ENCODE results near the gene TCF7L2. TPM values are rescaled to one million over a fixed set of nuclear protein-coding genes. Genes with fewer than 3 reads are reported as not detected.
A peak's percentile ranks its signal among the peaks of the same experiment; 100 is the strongest.

TCF7L2 gene
- total RNA-seq, 1 donor from 2014 or later = 1.3 TPM

DNA sequence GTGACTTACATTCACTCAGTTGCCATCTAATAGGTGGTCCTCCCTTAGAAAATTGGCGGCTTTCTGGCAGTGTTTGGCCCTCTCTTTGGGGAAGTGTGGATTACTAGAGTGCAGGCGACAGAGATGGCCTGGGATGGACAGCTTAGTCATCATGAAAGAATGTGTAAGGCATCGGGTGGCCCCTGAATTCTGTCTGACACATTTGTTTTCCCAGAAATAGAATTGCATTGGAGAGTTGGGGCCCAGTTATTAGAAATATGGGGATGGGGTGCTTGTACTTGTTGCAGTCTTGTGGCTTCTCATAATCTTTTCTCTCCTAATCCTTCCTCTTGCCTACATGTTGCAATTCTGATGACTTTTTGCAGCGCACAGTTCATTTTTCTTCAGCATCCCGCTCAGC lies 13.8 kb downstream of the TCF7L2 start:
- peak; percentile 33 to 52 for DNase-seq (ENCODE audit: low read depth in 2 of 2)

DNA sequence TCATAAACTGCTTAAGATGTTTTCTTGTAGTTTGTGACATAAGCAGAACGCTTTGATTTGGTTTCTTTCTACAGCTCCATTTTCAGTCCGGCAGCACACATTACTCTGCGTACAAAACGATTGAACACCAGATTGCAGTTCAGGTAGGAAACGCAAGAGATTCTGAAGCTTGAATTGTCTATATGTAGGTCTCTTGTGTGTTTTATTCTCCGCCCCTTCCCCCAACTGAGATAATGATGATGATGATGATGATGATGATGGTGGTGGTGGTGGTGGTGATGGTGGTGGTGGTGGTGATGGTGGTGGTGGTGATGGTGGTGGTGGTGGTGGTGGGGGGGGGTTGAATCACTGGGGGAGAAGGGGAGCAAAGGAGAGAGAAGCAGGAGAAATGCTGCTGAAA lies 14.4 kb downstream of the TCF7L2 start:
- no peak for DNase-seq (ENCODE audit: low read depth in 2 of 2)

DNA sequence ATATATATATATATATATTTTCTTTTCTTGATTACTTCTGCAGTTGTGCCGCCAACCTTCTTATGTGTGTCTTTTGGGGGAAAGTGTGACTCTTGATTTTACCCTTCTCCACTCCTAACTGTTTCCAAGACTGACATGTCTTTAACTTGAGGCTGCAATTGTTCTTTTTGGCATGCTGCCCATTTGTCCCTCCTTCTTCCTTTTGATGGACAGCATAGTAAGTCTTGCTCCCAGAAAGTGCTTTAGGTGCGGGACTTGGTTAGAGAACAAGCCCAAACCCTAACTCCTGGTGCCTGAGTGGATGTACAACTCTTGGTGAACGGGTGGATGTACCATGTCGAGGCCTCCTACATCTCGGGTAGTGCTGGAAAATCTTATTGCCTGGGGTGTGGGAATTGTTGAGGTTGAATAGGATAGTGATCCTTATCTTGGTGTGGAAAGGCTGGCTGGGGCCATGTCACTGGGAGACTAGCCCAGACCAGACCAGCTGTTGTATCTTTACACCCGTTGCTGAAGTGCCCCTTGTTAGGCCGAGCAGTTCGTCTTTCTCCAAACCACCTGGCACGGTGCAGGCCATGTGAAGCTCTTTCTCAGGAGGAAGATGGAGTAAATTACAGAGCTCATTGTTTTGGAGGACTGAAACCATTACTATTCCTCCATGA lies 16.3 kb downstream of the TCF7L2 start:
- DNase-seq (ENCODE audit: low read depth in 2 of 2) = no peak

DNA sequence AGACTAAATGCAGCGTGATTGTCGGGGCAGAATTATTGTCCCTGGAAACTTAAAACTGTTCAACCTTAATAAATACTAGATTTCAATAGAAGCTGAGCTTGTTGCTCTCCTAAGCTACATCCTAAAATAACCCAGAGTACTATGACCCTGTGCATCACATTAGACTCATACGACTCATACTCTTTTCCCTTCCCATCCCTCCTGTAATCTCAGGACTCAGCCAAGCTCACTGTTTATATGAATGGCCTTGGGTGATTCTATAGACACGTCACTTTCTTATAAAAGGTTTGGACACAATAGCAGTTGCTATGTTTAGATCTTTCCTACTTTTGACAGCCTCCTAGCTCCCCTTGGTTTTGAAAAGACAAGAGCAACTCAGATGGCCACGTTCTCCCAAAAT lies 17.2 kb downstream of the TCF7L2 start:
- DNase-seq (ENCODE audit: low read depth in 2 of 2) = no peak

DNA sequence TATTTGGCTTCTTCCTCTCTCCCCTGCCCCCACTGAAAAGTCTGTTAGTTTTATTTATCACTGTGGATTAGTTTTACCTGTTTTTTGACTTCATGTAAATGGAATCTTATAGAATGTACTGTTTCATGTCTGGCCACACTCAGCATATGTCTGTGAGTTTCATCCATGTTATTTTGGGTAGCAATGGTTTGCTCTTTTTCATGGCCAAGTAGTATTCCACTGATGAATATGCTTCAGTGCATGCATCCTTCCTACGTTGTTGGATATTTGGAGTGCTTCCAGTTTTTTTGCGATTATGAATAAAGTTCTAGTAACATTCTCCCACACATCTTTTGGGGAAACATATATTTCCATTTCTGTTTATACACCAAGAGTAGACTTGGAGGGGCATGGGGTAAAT lies 19.1 kb downstream of the TCF7L2 start:
- DNase-seq (ENCODE audit: low read depth in 2 of 2) = no peak

DNA sequence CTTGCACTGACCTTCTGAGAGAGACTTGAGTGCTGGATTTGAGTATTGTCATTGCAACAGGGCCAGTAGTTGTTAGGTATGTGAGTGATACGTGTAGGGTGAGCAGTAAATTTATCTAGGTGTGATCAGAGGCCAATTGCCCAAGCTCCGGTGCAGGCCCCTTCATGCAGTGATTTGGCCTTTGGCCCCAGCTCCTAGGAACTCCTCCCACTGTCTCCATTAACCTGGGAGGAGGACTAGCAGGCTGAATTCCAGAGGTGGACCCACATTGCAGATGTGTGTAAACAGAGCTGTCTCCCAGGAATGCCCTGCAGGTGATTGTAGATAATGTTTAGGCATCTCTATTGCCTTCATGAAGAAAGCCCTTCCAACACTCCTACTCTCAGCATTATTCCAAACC lies 19.5 kb downstream of the TCF7L2 start:
- no peak for DNase-seq (ENCODE audit: low read depth in 2 of 2)

DNA sequence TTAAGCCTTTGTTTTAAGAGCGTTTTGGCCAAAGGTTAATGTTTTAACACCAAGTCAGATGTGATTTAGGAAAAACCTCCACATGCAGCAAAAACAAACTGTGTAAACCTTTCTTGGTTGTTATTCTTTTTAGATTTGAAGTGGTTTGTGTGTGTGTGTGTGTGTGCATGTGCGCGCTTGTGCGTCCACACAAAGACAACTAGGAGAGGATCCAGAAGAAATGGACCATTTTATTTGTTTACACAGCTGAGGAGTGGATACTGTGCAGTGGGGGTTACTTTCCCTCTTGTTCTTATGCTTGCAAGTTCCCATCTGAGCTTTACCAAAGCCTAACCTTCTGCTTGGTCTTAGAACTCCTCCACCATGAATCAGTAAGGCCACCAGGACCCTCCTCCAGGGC lies 20.0 kb downstream of the TCF7L2 start:
- DNase-seq (ENCODE audit: low read depth in 2 of 2) = no peak

DNA sequence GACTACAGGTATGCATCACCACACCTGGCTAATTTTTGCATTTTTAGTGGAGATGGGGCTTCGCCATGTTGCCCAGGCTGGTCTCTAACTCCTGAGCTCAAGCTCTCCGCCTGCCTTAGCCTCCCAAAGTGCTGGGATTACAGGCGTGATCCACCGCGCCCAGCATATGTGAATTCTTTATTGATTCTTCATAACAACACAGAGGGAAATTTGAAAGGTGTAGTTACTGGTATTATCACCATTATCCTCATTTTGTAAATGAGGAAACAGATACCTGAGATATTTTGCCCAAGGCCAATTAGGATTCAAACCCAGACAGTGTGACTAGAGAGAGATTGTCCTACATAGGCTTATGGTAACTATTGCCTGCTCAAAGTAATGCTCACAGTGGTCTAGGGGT lies 22.6 kb downstream of the TCF7L2 start:
- DNase-seq (ENCODE audit: low read depth in 2 of 2) = no peak

DNA sequence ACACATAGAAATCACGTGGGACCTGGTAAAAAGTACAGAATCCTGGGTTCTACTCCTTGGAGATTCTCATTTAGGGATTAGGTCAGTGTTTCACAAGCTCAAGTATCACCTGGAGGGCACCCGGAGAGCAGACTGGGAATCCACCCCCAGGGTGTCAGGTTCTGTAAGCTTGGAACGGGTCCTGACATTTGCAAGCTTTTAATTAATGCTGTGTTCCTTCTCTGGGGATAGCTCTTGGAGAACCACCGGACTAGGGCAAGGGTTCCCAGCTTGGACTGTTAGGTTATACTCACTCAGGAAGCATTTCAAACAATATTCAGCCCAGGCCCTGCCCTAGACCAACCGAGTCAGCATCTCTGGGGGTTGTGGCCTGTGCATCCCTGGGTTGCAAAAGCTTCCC lies 23.0 kb downstream of the TCF7L2 start:
- no peak for DNase-seq (ENCODE audit: low read depth in 2 of 2)

DNA sequence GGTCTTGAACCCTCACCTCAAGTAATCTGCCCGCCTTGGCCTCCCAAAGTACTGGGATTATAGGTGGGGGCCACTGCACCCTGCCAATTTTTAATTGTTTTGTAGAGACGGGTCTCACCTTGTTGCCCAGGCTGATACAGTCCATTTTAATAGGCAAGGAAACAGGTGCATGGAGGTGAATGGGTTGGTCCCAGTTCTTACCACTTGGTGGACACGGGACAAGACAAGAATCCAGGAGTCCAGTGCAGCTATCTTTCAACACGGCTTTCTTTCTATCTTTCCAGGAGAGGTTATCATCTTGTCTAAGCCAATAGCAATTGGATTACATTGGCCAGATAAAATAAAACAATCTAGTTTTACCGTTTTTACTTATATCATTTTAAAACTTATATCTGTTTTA lies 23.8 kb downstream of the TCF7L2 start:
- DNase-seq (ENCODE audit: low read depth in 2 of 2) = no peak

DNA sequence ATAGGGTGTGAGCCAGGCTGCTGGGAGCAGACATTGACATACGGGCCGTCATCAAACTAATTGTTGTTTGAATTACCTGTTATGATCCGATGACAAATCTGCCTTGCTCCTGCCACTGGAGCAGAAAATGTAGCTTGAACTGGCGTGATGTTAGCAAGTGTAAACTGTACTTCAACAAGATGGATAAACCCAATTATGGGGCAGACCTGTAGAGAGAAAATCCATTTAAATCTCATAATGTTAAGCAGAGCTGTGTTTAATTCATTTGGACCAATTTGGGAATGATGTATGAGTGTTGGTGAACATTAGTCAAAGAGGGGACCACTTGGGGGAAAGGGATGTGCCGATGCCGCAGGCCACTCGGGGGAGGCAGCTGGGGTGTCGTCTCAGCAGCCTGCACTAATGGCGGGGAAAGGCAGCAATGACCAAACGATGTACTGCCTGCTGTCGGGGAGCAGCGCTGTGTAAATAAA lies 27.4 kb downstream of the TCF7L2 start:
- DNase-seq (ENCODE audit: low read depth in 2 of 2) = no peak

DNA sequence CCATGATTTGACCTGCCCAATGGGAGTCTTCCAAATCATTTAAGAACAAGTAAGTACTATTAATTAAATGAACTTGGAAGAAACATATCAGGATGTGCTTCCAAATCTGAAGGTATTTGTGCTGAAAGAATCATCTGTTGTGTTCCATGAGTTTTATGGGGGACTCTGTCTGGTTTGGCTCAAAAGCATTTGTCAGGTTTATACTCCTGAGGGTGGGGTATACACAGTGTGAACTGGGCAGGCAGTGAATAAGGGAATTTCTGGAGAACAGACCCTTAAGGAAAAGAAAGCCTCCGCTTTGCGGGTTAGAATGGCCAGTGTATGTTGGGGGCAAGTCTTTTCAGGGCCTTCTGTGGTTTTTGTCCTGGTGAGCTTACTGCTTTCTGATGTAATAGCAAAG lies 29.9 kb downstream of the TCF7L2 start:
- DNase-seq (ENCODE audit: low read depth in 2 of 2) = no peak

DNA sequence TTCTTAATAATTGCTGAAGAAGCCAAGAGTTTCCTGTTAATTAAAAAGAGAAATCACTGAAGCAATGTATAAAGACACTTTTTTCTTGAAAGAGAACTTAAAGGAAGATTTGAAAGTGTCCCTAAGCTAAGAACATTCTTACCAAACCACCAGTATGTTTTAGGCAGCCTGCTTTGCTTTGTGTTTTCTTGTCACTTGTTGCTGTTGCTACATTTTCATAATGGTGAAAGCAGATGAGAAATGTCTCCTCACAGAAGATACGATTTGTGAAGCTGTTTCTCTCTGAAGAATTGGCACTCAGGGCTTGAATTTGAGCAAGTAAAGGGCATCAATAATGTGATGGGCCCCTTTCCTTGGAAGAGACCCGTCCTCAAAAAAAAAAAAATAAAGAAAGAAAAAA lies 30.9 kb downstream of the TCF7L2 start:
- DNase-seq (ENCODE audit: low read depth in 2 of 2) = no peak

DNA sequence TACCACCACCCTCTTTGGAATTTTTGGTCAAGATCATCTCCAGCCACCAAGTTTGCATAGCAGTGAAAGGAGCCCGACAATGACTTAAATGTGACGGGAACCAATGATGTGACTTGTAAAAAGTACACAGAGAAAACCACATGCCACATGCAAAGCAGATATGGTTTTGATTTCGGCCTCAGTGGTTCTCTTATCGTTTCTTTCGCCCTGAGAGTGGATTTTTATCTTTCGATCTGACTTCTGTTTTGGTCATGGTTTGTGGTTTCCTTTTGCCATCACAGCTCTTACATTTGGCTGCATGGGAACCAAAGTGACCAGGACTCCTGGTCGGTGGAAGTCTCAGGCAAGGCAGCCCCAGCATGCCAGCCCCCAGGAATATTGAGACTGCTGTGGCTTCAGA lies 31.5 kb downstream of the TCF7L2 start:
- DNase-seq (ENCODE audit: low read depth in 2 of 2) = no peak

DNA sequence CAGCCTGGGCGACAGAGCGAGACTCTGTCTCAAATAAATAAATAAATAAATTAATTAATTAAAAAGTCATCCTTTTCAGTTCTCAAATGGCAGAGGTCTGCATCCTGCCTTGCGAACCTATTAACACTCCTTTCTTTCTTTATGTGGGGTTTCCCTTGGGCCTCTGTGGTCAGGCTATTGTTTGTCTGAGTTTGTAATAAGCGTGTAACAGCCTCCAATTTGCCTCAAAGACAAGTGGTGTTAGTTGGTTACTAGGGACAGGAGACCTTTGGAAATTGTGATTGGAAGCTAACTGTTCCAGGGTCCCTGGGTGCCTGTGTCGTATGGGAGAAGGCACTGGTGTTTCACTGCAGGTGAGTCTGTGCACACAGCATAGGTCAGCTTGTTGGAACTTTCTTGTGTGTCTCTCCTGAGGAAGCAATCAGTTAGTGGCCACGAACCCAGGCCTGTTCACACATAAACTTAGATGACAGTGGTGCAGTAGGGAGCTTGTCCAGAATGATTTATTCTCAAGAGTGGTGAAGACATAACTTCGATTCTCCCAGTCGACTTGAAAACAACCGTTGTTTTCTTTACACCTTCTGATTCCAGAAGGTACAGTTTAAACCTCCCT lies 33.5 kb downstream of the TCF7L2 start:
- no peak for DNase-seq (ENCODE audit: low read depth in 2 of 2)

DNA sequence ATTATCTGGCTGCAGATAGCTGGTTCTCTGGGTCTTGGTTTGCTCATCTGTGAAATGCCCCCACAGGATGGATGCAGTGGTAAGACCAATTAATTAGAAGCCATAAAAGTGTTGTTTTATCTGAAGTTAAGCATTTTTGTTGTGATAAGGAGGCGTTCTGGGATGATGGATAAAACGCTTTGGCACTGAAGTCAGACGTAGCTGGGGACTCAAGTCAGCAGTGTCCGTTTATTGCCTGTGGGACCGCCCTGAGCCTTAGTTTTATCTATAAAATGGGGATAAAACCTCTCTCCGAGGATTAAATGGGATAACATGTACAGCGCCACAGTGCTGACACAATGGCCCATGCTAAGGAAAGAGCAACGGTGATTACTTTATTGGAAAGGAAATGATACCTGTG lies 34.7 kb downstream of the TCF7L2 start:
- DNase-seq (ENCODE audit: low read depth in 2 of 2) = peak in 1 of 2 donors; percentile 15

DNA sequence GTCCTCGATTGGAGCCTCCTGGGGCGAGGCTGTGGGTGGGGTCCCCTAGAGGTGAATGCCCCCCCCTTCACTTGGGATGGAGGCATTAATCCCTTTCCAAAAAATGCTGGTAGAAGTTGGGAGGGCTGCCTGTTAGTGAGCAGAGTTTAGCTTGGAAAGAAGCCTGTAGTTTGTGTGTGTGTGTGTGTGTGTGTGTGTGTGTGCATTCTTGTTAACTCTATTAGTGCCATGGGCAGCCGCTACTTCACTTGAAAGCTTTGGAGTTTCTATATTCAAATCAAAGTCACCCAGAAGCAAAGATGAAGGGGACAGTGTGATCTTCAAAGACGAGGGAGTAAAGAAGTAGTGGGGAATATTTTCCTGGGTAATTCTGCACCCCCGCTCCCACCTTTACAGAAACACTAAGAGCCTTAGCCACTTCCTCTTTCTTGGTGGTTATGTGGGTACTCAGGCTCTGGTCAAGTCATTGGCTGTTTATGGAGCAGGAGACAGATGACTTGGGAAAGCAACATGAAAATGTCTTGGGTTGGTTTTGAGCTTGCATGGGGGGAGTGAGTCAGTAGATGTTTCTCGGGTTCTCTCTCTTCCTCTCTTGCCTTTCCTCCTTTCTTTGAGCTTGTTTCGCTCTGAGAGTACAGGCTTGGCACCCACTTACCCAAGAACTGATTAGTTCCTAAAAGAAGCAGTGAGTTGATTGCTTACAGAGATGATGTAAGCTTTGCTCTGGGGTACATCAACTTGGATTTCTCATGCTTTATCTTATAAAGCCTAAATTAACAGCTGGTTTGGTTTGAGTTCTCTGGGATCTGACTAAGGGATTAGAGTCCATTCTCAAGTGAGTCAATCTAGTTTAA lies 35.9 kb downstream of the TCF7L2 start:
- no peak for DNase-seq (ENCODE audit: low read depth in 2 of 2)

DNA sequence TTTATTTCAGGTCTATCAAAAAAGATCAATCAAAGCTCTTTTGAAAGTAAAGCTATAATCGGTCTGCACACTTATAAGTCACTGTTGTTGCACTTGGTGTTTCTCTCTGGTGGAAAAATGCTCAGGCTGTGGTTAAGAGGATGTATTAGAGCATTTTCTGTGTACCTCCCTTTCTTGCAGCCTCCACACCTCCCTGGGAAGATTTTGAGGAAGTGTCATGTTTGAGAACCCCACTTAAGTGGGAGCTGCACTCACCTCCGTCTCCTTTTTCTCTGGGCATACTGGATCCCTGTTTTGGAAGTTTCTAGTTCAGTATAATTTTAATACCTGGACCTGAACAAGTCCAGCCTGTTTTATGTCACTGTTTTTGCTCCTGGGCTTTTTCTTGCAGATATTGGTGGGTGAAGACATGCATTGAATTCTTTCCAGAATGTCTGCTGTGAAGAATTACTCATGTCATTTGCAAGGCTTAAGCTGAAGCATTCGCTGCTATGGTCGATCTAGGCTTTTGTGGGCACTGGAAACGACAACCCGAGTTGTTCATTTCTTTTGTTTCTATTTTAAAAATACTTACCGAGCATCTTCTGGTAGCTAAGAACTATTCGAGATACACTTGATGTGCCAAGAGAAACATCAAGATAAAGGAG lies 36.6 kb downstream of the TCF7L2 start:
- DNase-seq (ENCODE audit: low read depth in 2 of 2) = no peak

DNA sequence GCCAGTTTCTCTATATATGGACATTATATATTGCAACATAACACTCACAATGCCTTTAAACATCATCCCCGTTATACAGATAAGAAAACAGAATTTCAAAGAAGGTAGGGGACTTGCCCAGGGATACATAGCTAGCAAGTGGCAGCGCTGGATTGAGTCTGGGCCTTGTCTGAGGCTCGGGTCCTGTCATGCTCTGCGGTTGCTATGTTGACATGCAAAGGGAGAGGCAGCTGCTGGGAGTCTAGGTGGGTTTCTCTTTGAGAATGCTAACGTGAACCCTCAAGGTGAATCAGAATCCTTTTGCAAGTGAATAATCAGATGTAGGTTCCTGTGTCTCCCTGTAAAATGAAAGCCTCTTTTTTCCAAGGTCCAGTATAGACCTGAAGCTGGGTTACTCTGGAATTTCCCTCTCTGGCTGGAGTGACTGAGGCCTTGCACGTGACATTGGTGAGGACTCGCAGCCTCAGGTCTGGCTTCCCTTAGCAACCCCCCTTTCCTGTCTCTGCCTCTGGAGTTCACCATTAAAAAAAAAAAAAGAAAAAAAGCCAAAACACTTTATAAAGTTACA lies 38.9 kb downstream of the TCF7L2 start:
- peak; percentile 18 to 67 for DNase-seq (ENCODE audit: low read depth in 2 of 2)

DNA sequence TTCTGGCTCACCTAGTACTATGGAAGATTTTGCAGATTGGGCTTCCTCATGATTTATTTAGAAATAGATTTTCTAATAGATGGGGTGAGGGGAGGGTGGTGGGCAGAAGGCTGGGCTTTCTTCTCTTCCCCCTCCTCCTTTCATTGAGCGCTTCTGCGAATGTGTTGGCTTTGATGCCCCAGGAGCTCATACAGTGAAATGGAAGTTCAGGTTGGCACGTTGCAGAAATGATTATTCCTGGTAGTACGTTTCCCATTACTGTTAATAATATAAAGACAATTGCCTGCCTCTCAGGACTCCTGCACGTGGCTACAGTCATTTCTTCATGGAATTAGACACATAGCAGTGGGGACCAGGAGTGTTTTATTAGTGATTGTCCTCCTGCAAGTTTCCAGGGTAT lies 39.8 kb downstream of the TCF7L2 start:
- DNase-seq (ENCODE audit: low read depth in 2 of 2) = no peak

DNA sequence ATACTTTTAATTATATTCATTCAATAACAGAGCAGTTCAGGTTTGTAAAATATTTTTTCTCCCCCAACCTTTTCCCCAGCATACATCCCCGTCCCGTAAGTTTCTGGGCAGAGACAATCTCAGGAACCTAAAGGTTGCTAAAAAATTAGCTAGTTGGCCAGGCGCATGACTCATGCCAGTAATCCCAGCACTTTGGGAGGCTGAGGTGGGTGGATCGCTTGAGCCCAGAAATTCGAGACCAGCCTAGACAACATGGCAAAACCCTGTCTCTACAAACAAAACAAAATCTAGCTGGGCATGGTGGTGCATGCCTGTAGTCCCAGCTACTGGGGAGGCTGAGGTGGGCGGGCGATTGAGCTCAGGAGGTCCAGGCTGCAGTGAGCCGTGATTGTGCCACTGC lies 40.2 kb downstream of the TCF7L2 start:
- DNase-seq (ENCODE audit: low read depth in 2 of 2) = no peak

Measured in dermis microvascular lymphatic vessel endothelial cell (primary cell).